Measurements from ENCODE around the gene EPHB1. TPM values are rescaled to one million over a fixed set of nuclear protein-coding genes. Genes with fewer than 3 reads are reported as not detected.

The EPHB1 gene
- total and polyA plus RNA-seq, 2 of the 13 experiments (the other 11 are each of a cell fraction or from before 2014, with no cell fraction given), result 0.07 to 0.21 TPM

- CTCF ChIA-PET (ENCODE audit: low intra/inter-chr PET ratio, low total read pairs), result no interaction called here
- no peak for FAIRE-seq
- no peaks in the 10 kb centered on the region for H3K36me3 ChIP-seq (replicated peaks in 1 of 2; ENCODE audit: control insufficient read depth in 1 of 2, insufficient read depth in 2 of 2, low read length in 2 of 2)
- no peak overlapping the region for H2AFZ ChIP-seq (ENCODE audit: low read length)
- H3K27me3 ChIP-seq (ENCODE audit: control insufficient read depth in 1 of 2, insufficient read depth in 2 of 2, low read length in 2 of 2), result no peaks in the 10 kb centered on the region
- BruUV-seq (replicated peaks), result no TSS peak
- WGBS (ENCODE audit: low lambda C conversion rate), result under 1% methylated on average over 3 of the region's 3 CpGs
- in situ Hi-C loops (cut with HindIII; ENCODE audit: extremely low pct_ligation_motif_present, low pct_unique_long_range_greater_than_20kb), result no loop called here
- no peaks in the 10 kb centered on the region for H3K9me3 ChIP-seq (ENCODE audit: low read length)
- H4K20me1 ChIP-seq (ENCODE audit: insufficient read depth, low read length), result no peaks in the 10 kb centered on the region
- no peak for ATAC-seq
- TF ChIP-seq GATAD2A (CRISPR knock-in tag; IDR thresholded peaks at IDR 0.05) (no peak), MAFF (IDR thresholded peaks at IDR 0.05; ENCODE audit: low read depth, low read length) (no peak), ZNF83 (CRISPR knock-in tag; IDR thresholded peaks at IDR 0.05; ENCODE audit: borderline replicate concordance) (no peak), RFXAP (CRISPR knock-in tag; IDR thresholded peaks at IDR 0.05; ENCODE audit: borderline replicate concordance) (no peak), EP300 (IDR thresholded peaks at IDR 0.05; ENCODE audit: low read depth in 2 of 2, low read length in 2 of 2) (no peak), EP300 (CRISPR knock-in tag; IDR thresholded peaks at IDR 0.05; ENCODE audit: borderline replicate concordance) (no peak), TAF1 (CRISPR knock-in tag; IDR thresholded peaks at IDR 0.05) (no peak)
- TF ChIP-seq, protein P1, sequence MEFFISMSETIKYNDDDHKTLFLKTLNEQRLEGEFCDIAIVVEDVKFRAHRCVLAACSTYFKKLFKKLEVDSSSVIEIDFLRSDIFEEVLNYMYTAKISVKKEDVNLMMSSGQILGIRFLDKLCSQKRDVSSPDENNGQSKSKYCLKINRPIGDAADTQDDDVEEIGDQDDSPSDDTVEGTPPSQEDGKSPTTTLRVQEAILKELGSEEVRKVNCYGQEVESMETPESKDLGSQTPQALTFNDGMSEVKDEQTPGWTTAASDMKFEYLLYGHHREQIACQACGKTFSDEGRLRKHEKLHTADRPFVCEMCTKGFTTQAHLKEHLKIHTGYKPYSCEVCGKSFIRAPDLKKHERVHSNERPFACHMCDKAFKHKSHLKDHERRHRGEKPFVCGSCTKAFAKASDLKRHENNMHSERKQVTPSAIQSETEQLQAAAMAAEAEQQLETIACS (CRISPR knock-in tag; IDR thresholded peaks at IDR 0.05), result no peak
- H3K79me2 ChIP-seq (ENCODE audit: insufficient read depth, low read length), result no peaks in the 10 kb centered on the region
- H3K27ac ChIP-seq (ENCODE audit: extremely low read length, insufficient read depth, low read length), result no peak overlapping the region
- H3K4me1 ChIP-seq (ENCODE audit: insufficient read depth, low read length), result no peaks in the 10 kb centered on the region
- no peak overlapping the region for H3K4me2 ChIP-seq (ENCODE audit: low read depth, low read length)
- POLR2A ChIA-PET, result no interaction called here
- H3K4me3 ChIP-seq (replicated peaks in 1 of 3; ENCODE audit: insufficient read depth in 1 of 3, low read depth in 2 of 3, low read length in 3 of 3), result no peak overlapping the region
- no peak for DNase-seq (ENCODE audit: low spot score)
- intact Hi-C loops (cut with micrococcal nuclease; ENCODE audit: unreplicated experiment), result no loop called here
- no peak overlapping the region for H3K9ac ChIP-seq (ENCODE audit: insufficient read depth, low read depth, low read length)
Observed at GRCh38 chr3:135103917-135104316, 308.9 kb downstream of the EPHB1 start.

DNA sequence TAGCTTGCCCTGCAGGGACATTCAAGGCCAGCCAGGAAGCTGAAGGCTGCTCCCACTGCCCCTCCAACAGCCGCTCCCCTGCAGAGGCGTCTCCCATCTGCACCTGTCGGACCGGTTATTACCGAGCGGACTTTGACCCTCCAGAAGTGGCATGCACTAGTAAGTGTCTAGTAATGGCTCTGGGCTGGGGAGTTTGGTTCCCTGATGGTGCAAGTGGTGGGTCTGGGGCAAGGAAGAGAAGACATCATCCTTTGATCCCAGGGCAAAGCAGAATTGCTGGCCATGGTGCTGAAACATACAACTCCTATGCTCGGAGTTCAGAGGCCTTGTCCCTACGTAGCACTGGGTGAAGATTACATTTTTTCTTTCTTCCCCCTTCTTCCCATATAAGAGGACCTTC lies 311.4 kb downstream of the EPHB1 start:
- Histone ChIP-seq H3K27ac (ENCODE audit: extremely low read length, insufficient read depth, low read length) (no peak overlapping the region), H3K4me1 (ENCODE audit: insufficient read depth, low read length) (no peaks in the 10 kb centered on the region), H3K4me3 (replicated peaks in 1 of 3; ENCODE audit: insufficient read depth in 1 of 3, low read depth in 2 of 3, low read length in 3 of 3) (no peak overlapping the region), H3K9me3 (ENCODE audit: low read length) (no peaks in the 10 kb centered on the region), H2AFZ (ENCODE audit: low read length) (no peak overlapping the region), H3K79me2 (ENCODE audit: insufficient read depth, low read length) (no peaks in the 10 kb centered on the region), H3K9ac (ENCODE audit: insufficient read depth, low read depth, low read length) (no peak overlapping the region), H4K20me1 (ENCODE audit: insufficient read depth, low read length) (no peaks in the 10 kb centered on the region), H3K4me2 (ENCODE audit: low read depth, low read length) (no peak overlapping the region), H3K27me3 (ENCODE audit: control insufficient read depth in 1 of 2, insufficient read depth in 2 of 2, low read length in 2 of 2) (no peaks in the 10 kb centered on the region), H3K36me3 (replicated peaks in 1 of 2; ENCODE audit: control insufficient read depth in 1 of 2, insufficient read depth in 2 of 2, low read length in 2 of 2) (no peaks in the 10 kb centered on the region)
- in situ Hi-C loops (cut with HindIII; ENCODE audit: extremely low pct_ligation_motif_present, low pct_unique_long_range_greater_than_20kb), result no loop called here
- intact Hi-C loops (cut with micrococcal nuclease; ENCODE audit: unreplicated experiment), result no loop called here
- ATAC-seq, result peak; percentile 67
- peak; percentile 30 for DNase-seq (ENCODE audit: low spot score)
- CTCF ChIA-PET (ENCODE audit: low intra/inter-chr PET ratio, low total read pairs), result no interaction called here
- POLR2A ChIA-PET, result no interaction called here
- BruUV-seq (replicated peaks), result no TSS peak
- FAIRE-seq, result no peak
- whole genome bisulfite sequencing (ENCODE audit: low lambda C conversion rate), result 31% methylated on average over 4 of the region's 8 CpGs
- TF ChIP-seq, protein P2, sequence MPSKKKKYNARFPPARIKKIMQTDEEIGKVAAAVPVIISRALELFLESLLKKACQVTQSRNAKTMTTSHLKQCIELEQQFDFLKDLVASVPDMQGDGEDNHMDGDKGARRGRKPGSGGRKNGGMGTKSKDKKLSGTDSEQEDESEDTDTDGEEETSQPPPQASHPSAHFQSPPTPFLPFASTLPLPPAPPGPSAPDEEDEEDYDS (CRISPR knock-in tag; IDR thresholded peaks at IDR 0.05), result 0 out of 2 replicates have a peak, but pooled peaks have one; percentile 22
- TF ChIP-seq ZNF331 (CRISPR knock-in tag; IDR thresholded peaks at IDR 0.05) (peak; percentile 51; the same call in 1 of the 2 replicates), ASH2L (IDR thresholded peaks at IDR 0.05; ENCODE audit: insufficient read length, low read depth, low read length) (no peak), ZNF749 (CRISPR knock-in tag; IDR thresholded peaks at IDR 0.05; ENCODE audit: borderline replicate concordance) (0 out of 2 replicates have a peak, but pooled peaks have one; percentile 45), ZNF644 (CRISPR knock-in tag; IDR thresholded peaks at IDR 0.05; ENCODE audit: low read depth) (0 out of 2 replicates have a peak, but pooled peaks have one; percentile 8), HNF4A (CRISPR knock-in tag; IDR thresholded peaks at IDR 0.05) (peak; percentile 22; the same call in 1 of the 2 replicates)
- TF ChIP-seq, protein P3, sequence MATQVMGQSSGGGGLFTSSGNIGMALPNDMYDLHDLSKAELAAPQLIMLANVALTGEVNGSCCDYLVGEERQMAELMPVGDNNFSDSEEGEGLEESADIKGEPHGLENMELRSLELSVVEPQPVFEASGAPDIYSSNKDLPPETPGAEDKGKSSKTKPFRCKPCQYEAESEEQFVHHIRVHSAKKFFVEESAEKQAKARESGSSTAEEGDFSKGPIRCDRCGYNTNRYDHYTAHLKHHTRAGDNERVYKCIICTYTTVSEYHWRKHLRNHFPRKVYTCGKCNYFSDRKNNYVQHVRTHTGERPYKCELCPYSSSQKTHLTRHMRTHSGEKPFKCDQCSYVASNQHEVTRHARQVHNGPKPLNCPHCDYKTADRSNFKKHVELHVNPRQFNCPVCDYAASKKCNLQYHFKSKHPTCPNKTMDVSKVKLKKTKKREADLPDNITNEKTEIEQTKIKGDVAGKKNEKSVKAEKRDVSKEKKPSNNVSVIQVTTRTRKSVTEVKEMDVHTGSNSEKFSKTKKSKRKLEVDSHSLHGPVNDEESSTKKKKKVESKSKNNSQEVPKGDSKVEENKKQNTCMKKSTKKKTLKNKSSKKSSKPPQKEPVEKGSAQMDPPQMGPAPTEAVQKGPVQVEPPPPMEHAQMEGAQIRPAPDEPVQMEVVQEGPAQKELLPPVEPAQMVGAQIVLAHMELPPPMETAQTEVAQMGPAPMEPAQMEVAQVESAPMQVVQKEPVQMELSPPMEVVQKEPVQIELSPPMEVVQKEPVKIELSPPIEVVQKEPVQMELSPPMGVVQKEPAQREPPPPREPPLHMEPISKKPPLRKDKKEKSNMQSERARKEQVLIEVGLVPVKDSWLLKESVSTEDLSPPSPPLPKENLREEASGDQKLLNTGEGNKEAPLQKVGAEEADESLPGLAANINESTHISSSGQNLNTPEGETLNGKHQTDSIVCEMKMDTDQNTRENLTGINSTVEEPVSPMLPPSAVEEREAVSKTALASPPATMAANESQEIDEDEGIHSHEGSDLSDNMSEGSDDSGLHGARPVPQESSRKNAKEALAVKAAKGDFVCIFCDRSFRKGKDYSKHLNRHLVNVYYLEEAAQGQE (IDR thresholded peaks at IDR 0.05; ENCODE audit: borderline replicate concordance in 1 of 2, low read depth in 1 of 2, low read length in 2 of 2), result peak; percentile 88 to 98
